GM18502 (cell line): ENCODE measurements around the gene RAMP1.

Source experiments
- ATAC-seq: cut with Tn5 transposase; IDR thresholded peaks from one replicate; pipeline ENCODE4 v1.9.1; 2021; ENCODE audit warnings: mild to moderate bottlenecking; ENCODE audit not compliant: unreplicated experiment, poor library complexity

Gene RAMP1

GRCh38 chr2:237892984-237893595 lies 33.7 kb downstream of the RAMP1 start:
- no peak for ATAC-seq

GRCh38 chr2:237894396-237894979 lies 35.1 kb downstream of the RAMP1 start:
- no peak for ATAC-seq

GRCh38 chr2:237894986-237895543 lies 35.6 kb downstream of the RAMP1 start:
- ATAC-seq = no peak

GRCh38 chr2:237895544-237896506 lies 36.4 kb downstream of the RAMP1 start:
- ATAC-seq = no peak

GRCh38 chr2:237896507-237896892 lies 37.1 kb downstream of the RAMP1 start:
- ATAC-seq = no peak

GRCh38 chr2:237896956-237897355 lies 37.5 kb downstream of the RAMP1 start:
- ATAC-seq = no peak

- no peak for ATAC-seq
Observed at GRCh38 chr2:237898057-237898414, 38.6 kb downstream of the RAMP1 start.

- no peak for ATAC-seq
Observed at GRCh38 chr2:237900891-237901831, 41.7 kb downstream of the RAMP1 start.

GRCh38 chr2:237901932-237902850 lies 42.8 kb downstream of the RAMP1 start:
- ATAC-seq = no peak

GRCh38 chr2:237904831-237905599 lies 45.6 kb downstream of the RAMP1 start:
- ATAC-seq = no peak

GRCh38 chr2:237907144-237907543 lies 47.7 kb downstream of the RAMP1 start:
- no peak for ATAC-seq

- ATAC-seq = no peak
Observed at GRCh38 chr2:237909075-237909695, 49.8 kb downstream of the RAMP1 start.

GRCh38 chr2:237909801-237910475 lies 50.5 kb downstream of the RAMP1 start:
- no peak for ATAC-seq

- no peak for ATAC-seq
Observed at GRCh38 chr2:237910576-237911362, 51.3 kb downstream of the RAMP1 start.

- ATAC-seq = no peak
Observed at GRCh38 chr2:237911363-237912017, 52.1 kb downstream of the RAMP1 start.
